Measurements from ENCODE around the gene BPIFB4.

BPIFB4 gene

DNA sequence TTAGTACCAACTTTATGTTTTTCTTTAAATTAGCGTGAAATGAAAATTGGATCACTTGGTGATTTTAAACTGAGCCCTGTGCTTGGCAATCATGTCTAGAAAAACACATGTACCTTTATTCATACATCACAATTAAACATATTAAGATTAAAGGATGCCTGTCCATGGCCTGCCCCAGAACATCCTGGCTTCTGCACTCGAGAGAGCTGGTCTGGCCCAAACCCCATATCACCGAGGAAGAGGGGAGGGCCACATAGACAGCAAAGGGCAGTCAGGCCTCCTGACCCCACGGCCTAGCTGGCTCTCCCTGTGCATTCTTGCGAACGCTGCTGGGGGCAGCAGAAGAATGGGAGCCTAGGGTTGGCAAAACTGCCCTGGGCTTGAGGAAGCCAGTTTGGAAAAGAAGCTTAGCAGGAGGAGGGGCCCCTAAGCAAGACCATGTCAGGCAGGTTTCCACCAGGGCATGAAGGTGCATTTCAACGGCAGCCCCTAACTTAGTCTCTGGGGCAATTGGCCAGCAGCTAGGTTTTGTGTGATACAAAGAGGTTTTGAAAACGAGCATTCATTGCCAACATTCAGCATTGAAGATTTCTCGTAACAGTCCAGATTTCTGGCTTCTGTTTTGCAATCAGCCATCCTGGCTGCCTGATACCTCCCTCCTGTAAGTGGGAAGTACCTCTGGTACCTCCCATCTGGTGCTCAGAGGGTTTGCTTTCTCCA lies 17.2 kb upstream of the BPIFB4 start:
- no peak for DNase-seq

DNA sequence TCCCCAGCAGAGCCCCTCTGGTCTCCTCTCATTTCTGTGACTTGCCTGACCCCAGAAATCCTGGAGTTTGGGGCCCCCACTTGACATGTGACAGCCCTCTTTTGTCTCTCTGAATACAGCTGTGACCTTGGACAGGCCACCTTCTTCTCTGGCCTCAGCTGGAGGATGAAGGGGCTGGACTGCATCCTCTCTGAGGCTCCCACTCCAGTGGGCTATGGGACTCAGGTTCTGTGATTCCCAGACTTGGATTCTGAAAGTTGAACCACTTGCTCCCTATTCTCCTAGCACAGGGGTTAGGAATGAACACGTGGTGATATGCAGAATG lies 16.7 kb upstream of the BPIFB4 start:
- DNase-seq: no peak

DNA sequence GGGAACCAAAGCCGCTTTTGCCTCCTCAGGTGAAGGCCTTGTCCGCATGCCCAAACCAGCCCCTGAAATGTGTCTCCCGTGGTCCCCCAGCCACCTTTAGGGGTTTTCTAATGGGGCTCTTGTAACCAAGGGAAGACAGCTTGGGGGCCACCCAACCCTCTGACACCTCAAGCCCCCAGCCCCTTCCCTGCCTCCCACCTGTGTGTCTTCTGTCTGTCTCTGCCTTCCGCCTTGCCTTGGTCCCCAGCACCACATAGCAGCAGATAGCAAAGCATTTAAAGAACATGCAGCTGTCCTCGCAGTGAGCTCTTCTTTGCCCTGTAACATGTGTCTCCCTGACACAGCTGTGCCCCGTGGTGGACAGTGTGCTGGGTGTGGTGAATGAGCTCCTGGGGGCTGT lies 16.2 kb upstream of the BPIFB4 start:
- DNase-seq: no peak

DNA sequence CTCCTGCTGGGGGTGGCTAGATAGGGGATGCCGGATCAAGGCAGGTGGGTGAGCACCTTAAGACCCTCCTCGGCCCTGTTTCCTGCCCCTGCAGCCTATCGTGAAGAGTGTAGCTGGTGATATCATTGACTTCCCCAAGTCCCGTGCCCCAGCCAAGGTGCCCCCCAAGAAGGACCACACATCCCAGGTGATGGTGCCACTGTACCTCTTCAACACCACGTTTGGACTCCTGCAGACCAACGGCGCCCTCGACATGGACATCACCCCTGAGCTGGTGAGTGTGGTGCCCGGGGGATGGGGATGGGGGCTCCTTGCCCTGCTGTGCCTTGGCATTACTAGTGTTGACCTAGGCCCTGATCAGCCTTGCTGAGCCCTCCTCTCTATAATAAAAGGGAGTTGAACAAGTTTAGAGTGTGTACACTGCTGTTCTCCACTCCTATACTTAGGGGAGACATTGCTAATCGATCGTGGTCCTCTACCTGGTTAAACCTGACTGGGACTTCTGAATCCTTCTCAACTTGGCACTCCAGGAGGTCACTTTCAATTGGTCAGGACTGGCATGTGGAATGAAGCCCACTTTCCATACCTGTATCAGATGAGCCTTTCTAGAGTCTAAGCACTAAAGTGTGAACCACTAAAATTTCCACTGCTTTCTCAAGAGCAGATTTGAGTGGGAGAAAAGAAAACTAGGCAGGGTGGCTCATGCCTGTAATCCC lies 14.7 kb upstream of the BPIFB4 start:
- DNase-seq: no peak

- no peak for DNase-seq
Observed at GRCh38 chr20:33065785-33066184, 13.7 kb upstream of the BPIFB4 start.

DNA sequence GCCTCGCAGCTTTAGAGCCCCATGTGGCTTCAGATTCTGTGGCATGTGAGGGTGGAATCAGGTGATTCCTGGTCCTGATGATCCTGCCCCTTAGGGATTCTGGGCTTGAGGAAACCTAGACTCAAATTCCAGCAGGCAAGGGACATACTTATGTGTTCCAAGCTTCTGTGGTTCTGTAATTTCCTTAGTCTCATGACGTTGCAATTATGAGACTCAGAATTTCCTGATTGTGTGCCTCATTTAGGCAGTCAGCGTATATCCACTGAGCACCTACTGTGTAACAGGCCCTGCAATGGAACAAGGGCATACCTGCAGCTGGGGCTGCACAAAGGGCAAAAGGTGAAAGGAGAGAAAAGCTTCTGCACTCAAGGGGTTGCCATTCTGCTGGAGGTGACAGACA lies 11.6 kb upstream of the BPIFB4 start:
- DNase-seq: no peak

DNA sequence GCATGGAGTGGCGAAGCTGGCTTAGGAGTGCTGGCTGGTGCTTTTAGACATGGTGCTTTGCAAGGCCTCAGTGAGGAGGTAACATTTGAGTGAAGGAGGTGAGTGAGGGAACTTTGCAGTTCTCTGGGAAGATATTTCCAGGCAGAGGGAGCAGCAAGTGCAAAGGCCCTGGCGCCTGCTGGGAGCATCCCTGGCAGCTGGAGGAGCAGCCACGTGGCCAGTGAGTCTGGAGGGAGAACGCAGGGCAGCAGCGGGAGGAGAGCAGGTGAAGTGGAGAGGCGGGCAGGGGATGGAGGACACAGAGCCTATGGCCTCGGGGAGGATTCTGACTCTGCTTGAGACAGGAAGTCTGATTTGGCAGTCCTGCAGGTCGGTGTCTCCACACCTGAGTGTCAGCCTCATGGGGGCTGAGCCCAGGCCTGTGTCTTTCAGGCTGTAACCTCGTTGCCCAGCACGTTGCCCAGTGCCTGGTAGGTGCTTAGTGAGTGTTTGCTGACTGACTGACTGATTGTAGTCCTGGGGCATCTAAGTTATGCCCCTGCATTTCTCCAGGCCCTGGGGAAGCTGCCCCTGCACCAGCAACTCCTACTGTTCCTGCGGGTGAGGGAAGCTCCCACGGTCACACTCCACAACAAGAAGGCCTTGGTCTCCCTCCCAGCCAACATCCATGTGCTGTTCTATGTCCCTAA lies 11.0 kb upstream of the BPIFB4 start:
- DNase-seq: no peak

- no peak for DNase-seq
Observed at GRCh38 chr20:33069673-33070072, 9.8 kb upstream of the BPIFB4 start.

DNA sequence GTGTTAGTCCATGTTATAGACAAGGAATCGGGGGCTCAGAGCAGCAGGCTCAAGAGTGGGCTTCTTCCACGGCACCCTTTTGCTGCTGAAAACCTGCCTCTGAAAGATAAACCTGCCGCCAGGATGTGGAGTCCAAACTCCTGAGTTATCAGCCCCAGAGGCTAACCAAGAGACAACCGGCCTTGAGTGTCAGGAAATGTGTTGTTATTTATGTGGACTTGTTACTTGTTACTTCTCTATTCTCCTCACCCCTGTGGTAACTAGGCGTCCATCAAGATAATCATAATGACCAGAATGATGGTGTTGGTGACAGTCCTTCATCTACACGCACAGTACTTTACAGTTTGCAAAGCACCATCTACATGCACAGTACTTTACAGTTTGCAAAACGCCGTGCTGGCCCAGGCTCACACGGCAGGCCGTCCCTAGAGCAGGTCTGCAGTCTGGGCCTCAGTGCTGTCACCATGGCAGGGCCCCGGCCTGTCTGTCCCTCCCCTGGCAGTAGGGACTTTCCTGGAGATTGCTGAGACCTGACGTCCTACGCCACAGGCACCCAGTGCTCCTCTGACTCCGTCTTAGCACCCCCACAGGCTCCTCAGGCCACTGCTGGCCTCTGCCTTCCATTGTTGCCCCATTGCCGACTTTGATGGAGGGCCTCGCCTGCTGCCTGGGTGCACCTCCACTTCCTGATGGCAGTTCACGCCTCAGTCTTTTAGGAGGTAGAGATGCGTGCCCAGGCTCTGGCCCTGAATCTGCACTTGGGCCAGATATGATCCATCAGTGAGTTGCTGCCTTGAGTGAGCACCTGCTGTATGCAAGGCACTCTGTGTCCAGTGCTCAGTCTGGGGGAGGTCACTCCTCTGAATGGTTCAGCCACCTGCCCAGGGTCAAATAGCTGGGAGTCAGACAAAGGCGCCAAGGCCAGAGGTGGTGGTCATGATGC lies 9.1 kb upstream of the BPIFB4 start:
- no peak for DNase-seq

DNA sequence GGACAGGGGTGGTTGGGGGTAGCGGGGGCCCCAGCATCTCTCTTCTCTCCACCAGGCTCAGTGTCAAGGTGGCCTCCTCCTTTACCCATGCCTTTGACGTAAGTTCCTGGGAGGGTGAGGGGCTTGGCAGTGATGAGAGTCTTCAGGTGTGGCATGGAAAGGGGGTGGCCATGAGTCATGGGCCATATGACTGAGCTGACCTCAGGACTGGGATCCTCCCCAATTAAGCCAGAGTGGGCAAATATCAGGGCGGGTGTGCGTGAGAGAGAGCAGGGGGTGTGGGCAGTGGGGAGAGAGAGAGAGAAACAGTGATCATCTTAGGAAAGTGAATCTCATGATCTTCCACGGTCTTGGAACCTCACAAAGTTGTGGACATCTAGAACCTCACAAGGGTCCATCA lies 8.2 kb upstream of the BPIFB4 start:
- DNase-seq: no peak

DNA sequence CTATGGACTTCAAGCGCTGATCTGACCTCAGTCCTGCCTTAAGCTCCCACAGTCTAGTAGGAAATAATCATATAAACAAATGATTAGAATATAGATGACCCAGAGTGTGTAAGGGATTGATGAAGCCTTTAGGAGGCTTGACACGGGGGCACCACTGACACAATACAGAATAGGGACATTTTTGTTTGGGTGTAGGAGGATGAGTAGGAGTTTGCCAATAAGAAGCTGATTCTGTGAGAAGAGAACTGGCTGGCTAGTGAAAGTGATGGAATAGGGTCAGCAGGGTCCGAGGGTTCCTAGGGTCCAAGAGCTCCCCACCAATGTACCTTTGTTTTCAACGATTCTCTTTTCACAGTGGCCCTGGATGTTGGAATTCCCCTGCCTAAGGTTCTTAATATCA lies 7.1 kb upstream of the BPIFB4 start:
- DNase-seq: no peak

- DNase-seq: no peak
Observed at GRCh38 chr20:33072813-33073212, 6.6 kb upstream of the BPIFB4 start.

DNA sequence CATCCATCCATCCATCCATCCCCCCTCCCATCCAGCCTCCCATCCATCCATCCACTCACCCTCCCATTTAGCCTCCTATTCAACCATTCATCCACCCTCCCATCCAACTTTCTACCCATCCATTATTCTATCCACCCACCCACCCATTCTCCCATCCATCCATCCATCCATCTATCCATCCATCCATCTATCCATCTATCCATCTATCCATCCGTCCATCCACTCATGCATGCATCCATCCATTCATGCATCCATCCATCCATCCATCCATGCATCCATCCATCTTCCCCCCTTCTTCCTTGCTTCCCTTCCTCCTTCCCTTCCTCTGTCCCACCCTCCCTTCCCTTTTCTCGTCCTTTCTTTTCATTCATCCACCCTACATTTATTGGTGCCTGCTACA lies 4.8 kb upstream of the BPIFB4 start:
- no peak for DNase-seq

GRCh38 chr20:33075281-33075680 lies 4.2 kb upstream of the BPIFB4 start:
- DNase-seq: peak; percentile 83

DNA sequence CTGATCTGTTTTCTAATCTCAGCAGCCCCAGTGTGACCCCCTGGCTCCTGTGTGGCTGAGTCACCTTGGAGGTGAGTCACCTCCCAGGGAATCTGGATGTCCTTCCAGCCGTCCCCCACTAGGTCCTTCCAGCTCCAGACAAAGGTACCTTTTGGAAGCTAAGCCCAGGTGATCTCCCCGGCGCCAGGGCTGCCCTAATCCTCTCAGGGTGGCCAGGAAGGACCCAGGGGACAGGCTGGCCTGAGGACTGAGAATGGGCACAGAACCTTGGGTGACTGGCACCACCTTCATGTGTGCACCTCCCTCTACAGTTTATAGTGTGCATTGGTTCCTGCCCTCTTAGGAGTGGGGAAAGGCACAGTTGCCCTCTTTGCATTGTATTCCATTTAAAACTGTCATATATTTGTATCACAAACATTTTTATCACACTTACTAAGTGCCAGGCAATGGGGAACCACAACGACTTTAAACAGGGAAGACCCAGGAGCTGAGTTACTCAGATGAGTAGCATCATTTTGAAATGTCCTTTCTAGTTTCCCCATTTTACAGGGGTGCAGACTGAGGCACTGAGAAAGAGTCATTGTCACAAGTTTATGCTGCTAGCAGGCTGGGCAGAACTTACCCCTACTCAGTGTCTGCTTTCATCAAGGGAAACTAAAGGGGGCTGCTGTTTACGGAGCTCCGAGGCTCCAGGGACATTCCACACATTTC lies 2.6 kb upstream of the BPIFB4 start:
- peak; percentile 95 for DNase-seq

DNA sequence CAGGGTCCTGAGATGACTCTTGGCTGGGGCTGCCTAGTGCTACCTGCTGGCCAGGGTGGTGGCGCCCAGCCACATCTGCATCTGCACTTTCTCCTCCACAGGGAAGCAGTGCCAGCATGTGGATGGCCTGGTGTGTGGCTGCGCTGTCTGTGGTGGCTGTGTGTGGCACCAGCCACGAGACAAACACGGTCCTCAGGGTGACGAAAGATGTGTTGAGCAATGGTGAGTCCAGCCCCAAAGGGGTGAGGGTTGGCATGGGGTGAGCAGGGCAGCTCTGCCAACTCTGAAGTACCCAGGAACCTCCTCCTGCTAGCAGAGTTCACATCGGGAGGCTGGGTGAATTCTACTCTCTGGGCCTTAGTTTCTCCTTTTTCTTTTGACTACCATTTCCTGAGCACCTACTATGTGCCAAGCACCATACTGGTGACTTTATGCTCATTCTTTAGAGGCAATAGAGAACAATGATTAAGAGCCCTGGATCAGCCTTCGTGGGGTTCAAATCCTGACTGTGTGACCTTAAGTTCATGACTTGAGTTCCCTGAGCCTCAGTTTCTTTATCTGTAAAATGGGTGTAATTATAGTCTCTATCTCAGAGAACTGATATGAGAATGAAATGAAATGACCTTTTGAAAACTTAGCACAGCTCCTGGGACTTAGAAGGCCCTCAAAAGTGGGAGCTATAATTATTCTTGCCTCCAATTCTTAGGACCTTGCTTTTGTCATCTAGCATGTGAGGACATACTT lies 2.1 kb downstream of the BPIFB4 start:
- DNase-seq: no peak

DNA sequence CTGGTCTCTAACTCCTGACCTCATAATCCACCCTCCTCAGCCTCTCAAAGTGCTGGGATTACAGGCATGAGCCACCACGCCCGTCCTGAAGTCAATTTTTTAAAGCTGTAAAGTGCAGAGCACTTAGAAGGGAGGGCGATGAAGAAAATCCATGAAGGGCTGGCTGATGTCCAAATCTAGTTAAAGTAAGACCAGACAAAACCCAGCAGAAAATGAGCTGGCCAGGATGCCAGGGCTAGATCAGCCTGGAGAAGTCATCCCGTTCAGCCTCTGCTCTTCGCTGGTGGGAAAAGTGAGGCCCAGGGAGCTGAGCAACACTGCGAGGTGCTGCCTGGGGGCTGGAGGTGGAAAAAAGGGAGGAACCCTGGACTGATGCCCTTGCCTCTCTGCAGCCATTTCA lies 3.1 kb downstream of the BPIFB4 start:
- DNase-seq: no peak

DNA sequence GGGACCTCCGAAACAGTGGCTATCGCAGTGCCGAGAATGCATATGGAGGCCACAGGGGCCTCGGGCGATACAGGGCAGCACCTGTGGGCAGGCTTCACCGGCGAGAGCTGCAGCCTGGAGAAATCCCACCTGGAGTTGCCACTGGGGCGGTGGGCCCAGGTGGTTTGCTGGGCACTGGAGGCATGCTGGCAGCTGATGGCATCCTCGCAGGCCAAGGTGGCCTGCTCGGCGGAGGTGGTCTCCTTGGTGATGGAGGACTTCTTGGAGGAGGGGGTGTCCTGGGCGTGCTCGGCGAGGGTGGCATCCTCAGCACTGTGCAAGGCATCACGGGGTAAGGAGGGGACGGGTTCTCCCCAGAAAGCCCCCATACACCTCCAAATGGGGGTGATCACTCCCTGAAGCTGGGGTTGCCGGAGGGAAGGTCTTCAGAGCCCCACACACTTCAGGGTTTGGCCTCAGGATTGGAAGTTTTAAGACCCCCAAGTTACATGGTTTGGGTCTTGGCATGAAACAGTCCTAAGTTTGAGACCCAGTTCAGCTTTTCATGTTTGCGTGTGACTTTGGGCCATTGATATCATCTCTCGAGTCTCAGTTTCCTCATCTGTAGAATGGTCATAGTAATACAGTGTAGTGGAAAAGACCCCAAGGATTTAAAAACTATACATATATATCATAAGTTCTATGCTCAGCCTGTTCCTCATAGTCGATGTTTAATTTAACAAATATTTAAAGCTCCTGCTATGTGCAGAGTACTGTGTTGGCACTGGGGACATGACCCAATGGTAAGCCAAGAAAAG lies 4.3 kb downstream of the BPIFB4 start:
- DNase-seq: no peak

GRCh38 chr20:33084722-33085121 lies 5.3 kb downstream of the BPIFB4 start:
- no peak for DNase-seq

DNA sequence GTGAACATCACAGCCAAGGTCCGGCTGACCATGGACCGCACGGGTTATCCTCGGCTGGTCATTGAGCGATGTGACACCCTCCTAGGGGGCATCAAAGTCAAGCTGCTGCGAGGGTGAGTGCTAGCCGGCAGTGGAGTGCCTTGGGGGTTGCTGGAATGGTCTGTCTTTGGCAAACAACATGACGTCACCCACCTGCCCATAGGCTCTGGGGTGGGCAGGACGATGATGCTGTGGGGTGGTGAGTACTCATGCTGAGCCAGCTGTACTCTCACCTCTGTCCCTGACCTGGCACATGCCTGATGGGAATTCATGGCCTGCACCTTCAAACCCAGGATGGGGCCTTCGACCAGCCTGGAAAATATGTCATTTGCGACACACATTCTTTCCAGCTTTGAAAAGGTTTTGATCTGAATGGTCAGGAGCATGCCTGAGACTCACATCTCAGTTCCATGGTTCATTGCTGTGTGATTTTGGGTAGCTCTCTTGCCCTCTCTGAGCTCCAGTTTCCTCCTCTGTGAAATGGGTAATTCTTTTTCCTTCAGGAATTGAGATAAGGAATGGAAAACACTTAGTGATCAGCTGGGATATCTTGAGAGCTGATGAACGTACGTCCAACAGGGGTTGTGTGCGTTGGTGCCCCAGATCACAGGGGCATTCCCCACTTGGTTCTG lies 6.7 kb downstream of the BPIFB4 start:
- DNase-seq: no peak
